HG03175 (cell line): ENCODE data around the gene NPHS2.

Experiments
- ATAC-seq: cut with Tn5 transposase; IDR thresholded peaks from one replicate; pipeline ENCODE4 v1.9.1; 2021; ENCODE audit warnings: mild to moderate bottlenecking, moderate library complexity; ENCODE audit not compliant: unreplicated experiment

Gene NPHS2

DNA sequence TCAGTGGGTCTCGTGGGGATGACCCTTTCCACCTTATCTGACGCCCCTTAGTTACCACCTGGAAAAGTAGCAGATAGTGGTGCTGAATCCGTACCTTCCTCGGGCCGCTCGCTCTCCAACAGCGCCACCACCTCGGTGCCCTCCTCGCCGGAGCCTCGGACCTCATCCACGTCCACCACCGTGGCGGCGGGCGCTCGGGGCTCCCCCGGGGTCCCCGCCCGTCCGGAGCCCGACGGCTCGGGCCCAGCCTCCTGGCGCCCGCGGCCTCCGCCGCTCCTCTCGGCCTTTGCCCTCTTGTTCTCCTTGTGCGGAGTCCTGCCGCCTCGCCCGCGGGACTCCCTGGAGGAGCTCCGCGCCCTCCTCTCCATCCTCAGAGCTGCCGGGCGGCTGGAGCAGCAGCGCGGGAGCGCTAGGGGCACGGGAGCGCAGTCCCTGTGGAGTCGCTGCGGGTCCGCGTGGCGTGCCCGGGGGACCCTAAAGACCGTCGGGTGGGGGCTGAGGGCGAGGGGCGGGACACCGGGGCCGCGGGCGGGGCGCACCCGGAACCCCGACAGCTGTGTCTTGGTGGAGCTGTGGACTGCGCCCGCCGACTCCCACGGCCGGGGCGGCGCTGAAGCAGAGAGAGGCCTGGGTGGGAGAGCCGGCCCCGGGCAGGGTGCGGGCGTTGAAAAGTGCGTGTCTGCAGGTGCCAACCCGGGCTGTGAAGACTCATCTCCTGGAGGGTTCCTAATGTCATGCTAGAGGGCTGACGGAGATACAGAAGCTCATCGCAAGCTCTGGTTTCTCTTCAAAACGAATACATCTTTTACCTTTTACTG lies at the start of gene NPHS2:
NPHS2 (minus strand) TSS at position 452 of the 818 bp plus-strand sequence; CDS start at position 368, 84 bp downstream.
- no peak for ATAC-seq

- ATAC-seq: no peak
Measured at GRCh38 chr1:179612361-179612760, 36.6 kb upstream of the NPHS2 start.

GRCh38 chr1:179601093-179601492 lies 25.3 kb upstream of the NPHS2 start:
- ATAC-seq: no peak

- no peak for ATAC-seq
Measured at GRCh38 chr1:179599623-179600249, 24.0 kb upstream of the NPHS2 start.

- ATAC-seq: no peak
Measured at GRCh38 chr1:179598631-179599030, 22.9 kb upstream of the NPHS2 start.

DNA sequence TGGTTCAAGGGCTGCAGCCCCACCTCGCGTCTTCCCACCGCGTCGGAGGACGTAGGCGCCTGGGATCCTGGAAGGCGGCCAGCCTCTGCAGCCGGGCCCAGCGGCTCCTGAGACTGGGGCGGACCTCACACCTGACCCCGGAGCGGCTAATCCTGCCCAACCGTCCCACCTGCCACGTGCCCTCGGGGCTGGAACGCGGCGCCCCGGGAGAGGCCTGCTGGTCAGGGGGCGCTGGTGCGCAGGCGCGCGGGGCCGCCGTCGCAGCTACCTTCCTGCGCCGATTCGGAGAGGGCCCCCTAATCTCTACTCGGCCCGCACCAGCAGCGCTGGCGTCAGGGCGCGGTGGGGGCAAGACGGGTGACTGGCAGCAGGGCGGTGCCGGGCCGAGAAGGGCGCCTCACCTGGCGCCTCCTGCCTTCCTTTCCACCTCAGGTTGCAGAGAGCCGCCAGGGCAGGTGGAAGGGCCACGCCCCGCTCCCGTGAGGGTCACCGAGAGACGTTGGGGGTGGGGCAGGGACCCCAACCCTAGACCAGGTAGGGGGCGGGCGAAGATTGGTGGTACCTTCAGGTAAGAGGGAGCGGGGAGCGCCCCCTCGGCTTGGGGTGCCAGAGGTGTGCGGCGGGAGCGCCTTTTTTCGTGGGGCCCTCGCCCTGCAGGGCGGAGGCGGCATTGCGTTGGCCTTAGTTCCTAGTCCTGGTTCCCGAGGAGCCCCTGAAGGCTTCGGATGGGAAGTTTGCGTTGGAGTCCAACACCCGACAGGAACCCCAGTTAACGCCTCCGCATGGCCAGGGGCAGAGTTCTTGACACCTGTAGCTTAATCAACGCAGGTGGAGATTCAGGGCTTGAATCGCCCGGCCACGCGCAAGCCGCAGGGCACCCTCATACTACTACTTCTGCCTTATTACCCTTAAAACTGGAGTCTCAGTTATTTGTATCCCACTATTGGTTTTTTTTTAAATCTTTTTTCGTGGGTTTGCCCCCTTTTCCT lies 16.1 kb upstream of the NPHS2 start, which contains the start of gene TDRD5:
TDRD5 (plus strand) TSS at position 241 of the 989 bp plus-strand sequence. CDS start 784 bp downstream, outside the sequence.
- ATAC-seq: no peak

- ATAC-seq: no peak
Measured at GRCh38 chr1:179591253-179591591, 15.5 kb upstream of the NPHS2 start.

DNA sequence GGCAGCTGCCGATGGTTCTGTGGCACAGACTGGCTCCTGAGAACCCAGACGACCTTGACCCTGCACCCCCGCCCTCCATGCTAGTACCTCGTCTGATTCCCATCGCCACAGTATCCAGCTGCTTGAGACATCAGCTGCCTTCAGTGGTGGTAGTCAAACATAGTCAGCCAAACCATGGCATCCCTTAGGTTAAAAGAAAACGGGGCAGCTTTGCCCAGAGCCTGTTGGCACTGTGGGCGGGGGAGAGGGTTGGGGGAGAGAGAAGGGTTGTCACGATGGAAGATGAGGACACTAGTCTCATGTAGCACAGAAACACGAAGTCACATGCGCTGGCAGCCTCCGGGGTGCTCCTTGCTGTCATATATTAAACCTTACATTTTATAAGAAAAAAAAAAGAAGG lies 14.9 kb upstream of the NPHS2 start:
- no peak for ATAC-seq

DNA sequence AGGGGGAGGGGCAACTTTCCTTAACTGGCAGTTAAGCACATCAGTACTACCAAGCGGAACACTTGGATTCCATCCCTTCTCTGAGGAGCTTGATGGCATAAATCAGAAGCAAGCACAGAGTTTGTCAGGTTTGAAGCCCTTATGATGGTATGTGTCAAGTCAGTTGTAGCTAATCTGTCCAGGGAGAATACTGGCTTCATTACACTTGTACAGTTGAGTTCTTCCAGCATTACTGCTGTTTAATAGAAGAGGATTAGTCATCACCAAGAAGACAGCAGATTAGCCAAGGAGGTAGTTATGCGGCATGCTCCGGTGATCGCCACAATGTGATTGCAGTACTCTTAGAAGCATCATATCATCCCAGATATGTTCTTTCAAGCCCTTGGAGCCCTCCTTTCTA lies 13.8 kb upstream of the NPHS2 start:
- no peak for ATAC-seq

GRCh38 chr1:179588425-179589024 lies 12.8 kb upstream of the NPHS2 start:
- ATAC-seq: no peak

DNA sequence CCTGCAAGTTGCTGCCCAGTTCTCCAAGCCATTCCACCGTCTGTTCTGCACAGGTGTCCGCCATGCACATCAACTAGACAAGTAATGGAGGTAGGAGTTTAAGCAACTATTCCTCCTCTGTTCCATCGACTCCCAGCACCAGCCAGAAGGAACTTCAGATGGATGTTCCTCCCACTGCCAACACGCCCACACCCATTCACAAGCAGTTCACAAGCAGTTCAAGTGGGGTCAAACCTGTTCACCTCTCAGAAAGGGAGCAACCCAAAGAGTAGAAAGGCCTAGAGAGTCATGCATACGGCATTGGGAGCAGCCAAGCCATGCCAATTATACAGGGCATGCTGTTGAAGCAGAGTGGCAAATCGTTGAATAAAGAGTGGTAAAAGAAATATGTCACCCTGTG lies 11.6 kb upstream of the NPHS2 start:
- ATAC-seq: no peak

DNA sequence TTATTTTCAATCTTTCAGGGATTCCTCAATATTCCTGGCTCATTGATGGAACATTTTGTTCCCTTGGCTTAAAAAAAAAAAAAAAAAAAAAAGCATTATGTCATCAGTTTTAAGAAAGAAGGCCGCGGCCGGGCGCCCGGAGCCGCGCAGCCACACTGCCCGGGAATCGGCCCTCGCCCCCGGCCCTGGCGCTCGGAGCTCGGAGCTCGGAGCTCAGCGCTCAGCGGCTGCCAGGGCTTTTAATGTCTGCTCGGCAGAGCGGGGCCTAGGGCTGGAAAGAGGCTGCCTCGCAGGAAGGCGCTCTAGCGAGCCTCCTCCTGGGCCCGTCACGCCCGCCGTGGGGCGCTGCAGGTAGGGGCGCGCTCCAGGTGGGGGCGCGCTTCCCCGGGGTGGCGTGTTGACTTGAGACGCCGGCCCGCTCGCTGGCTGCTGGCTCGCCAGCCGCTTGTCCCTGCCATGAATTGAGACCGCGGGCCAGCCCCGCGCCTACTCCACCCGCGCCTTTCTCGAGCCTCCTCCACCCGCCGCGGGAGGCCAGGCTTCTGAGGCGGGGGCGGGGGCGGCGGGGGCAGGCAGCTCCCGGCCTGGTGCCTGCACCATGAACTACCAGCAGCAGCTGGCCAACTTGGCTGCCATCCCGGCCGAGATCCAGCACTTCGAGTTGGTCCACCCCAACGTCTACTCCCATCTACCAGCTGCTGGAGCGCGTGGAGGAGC lies 10.5 kb upstream of the NPHS2 start:
- ATAC-seq: no peak

DNA sequence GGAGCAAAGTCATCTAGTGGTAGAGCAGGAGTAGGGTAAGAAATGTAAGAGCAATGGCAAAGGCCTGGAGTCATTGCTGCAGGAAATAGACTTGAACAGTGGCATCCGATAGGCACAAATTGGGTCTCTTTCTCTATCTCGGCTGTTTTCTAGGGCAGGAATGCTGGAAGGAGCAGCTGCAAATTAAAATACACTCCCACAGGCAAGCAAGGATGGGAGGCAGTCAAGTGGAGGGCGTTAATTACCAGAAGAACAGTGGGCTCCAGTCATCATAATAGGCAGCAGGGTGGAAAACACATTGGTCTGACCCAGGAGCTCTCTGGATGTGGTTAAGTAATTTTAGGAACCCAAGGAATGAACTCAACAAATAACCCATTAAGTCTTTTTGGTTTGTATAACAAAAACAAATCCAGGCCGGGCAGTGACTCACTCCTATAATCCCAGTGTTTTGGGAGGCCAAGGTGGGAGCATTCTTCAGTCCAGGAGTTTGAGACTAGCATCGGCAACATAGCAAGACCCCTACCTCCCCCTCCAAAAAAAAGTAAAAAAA lies 8.1 kb upstream of the NPHS2 start:
- no peak for ATAC-seq

GRCh38 chr1:179576509-179576908 lies 761 bp upstream of the NPHS2 start:
- ATAC-seq: no peak

DNA sequence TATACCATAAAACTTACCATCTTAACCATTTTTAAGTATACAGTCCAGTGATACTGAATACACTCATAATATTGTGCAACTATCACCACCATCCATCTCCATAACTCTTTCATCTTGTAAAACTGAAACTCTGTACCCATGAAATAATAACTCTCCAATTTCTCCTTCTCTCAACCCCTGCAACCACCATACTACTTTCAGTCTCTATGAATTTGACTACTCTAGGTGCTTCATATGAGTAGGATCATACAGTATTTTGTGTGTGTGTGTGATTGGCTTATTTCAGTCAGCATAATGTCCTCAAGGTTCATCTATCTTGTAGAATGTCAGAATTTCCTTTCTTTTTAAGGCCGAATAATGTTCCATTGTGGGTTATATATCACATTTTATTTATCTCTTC lies 17.7 kb downstream of the NPHS2 start:
- no peak for ATAC-seq

- no peak for ATAC-seq
Measured at GRCh38 chr1:179554427-179554826, 21.3 kb downstream of the NPHS2 start.

- peak; percentile 51 for ATAC-seq
Measured at GRCh38 chr1:179550746-179551682, 24.7 kb downstream of the NPHS2 start.

- ATAC-seq: no peak
Measured at GRCh38 chr1:179549368-179549700, 26.4 kb downstream of the NPHS2 start.
